Measurements from ENCODE around the gene TMEM30B. TPM values are rescaled to one million over a fixed set of nuclear protein-coding genes. Genes with fewer than 3 reads are reported as not detected.

The TMEM30B gene
- polyA plus RNA-seq, 1 donor: 36.6 TPM

- H3K4me1 ChIP-seq (ENCODE audit: control insufficient read depth, insufficient read depth, low read length): peaks cover 5% of the 10 kb centered on the region
- H3K27ac ChIP-seq (ENCODE audit: low read length): no peak overlapping the region
- H3K27me3 ChIP-seq (ENCODE audit: control insufficient read depth, insufficient read depth, low read length): peaks cover 18% of the 10 kb centered on the region
- WGBS (ENCODE audit: insufficient coverage, low lambda C conversion rate): 38% methylated on average over 1 of the region's 3 CpGs
- H3K4me3 ChIP-seq (ENCODE audit: low read length): peak overlapping the region; percentile 9
- DNase-seq: peak in 1 of 2 donors; percentile 49
- no peaks in the 10 kb centered on the region for H3K36me3 ChIP-seq (ENCODE audit: control insufficient read depth, insufficient read depth, low read length)
- H3K9me3 ChIP-seq (ENCODE audit: control insufficient read depth, low read depth, low read length): peaks cover 4% of the 10 kb centered on the region
These were observed 2.9 kb upstream of the TMEM30B start for GRCh38 chr14:61284001-61284400.

- H3K4me1 ChIP-seq (ENCODE audit: control insufficient read depth, insufficient read depth, low read length): peaks cover 5% of the 10 kb centered on the region
- H3K4me3 ChIP-seq (ENCODE audit: low read length): no peak overlapping the region
- H3K27ac ChIP-seq (ENCODE audit: low read length): no peak overlapping the region
- H3K27me3 ChIP-seq (ENCODE audit: control insufficient read depth, insufficient read depth, low read length): peaks cover 18% of the 10 kb centered on the region
- no peaks in the 10 kb centered on the region for H3K36me3 ChIP-seq (ENCODE audit: control insufficient read depth, insufficient read depth, low read length)
- no CpG with 5 or more reads among the region's 2 CpGs for WGBS (ENCODE audit: insufficient coverage, low lambda C conversion rate)
- DNase-seq: no peak
- peaks cover 4% of the 10 kb centered on the region for H3K9me3 ChIP-seq (ENCODE audit: control insufficient read depth, low read depth, low read length)
These were observed 1.6 kb upstream of the TMEM30B start for GRCh38 chr14:61282746-61283145.

GRCh38 chr14:61281948-61282275 is 774 bp upstream of the TMEM30B start:
- peaks cover 18% of the 10 kb centered on the region for H3K27me3 ChIP-seq (ENCODE audit: control insufficient read depth, insufficient read depth, low read length)
- H3K4me3 ChIP-seq (ENCODE audit: low read length): peak overlapping the region; percentile 56
- peaks cover 4% of the 10 kb centered on the region for H3K9me3 ChIP-seq (ENCODE audit: control insufficient read depth, low read depth, low read length)
- peak overlapping the region; percentile 90 for H3K27ac ChIP-seq (ENCODE audit: low read length)
- whole genome bisulfite sequencing (ENCODE audit: insufficient coverage, low lambda C conversion rate): no CpG with 5 or more reads among the region's 1 CpG
- no peak for DNase-seq
- no peaks in the 10 kb centered on the region for H3K36me3 ChIP-seq (ENCODE audit: control insufficient read depth, insufficient read depth, low read length)
- H3K4me1 ChIP-seq (ENCODE audit: control insufficient read depth, insufficient read depth, low read length): peaks cover 5% of the 10 kb centered on the region

- WGBS (ENCODE audit: insufficient coverage, low lambda C conversion rate): no CpG with 5 or more reads among the region's 81 CpGs
- Histone ChIP-seq H3K36me3 (ENCODE audit: control insufficient read depth, insufficient read depth, low read length) (no peaks in the 10 kb centered on the region), H3K27me3 (ENCODE audit: control insufficient read depth, insufficient read depth, low read length) (peaks cover 18% of the 10 kb centered on the region), H3K4me3 (ENCODE audit: low read length) (peak overlapping the region; percentile 56), H3K9me3 (ENCODE audit: control insufficient read depth, low read depth, low read length) (peaks cover 4% of the 10 kb centered on the region), H3K27ac (ENCODE audit: low read length) (peak overlapping the region; percentile 90), H3K4me1 (ENCODE audit: control insufficient read depth, insufficient read depth, low read length) (peaks cover 5% of the 10 kb centered on the region)
- DNase-seq: peak; percentile 60 to 88
These were observed 482 bp downstream of the TMEM30B start for GRCh38 chr14:61280526-61281185.

GRCh38 chr14:61280092-61280525 is 1.0 kb downstream of the TMEM30B start:
- H3K4me3 ChIP-seq (ENCODE audit: low read length): peak overlapping the region; percentile 56
- H3K27ac ChIP-seq (ENCODE audit: low read length): peak overlapping the region; percentile 90
- WGBS (ENCODE audit: insufficient coverage, low lambda C conversion rate): no CpG with 5 or more reads among the region's 47 CpGs

GRCh38 chr14:61279082-61279481 is 2.1 kb downstream of the TMEM30B start:
- peak overlapping the region; percentile 90 for H3K27ac ChIP-seq (ENCODE audit: low read length)

More at GRCh38 chr14:61280092-61280525, 1.0 kb downstream of the TMEM30B start:
- H3K4me1 ChIP-seq (ENCODE audit: control insufficient read depth, insufficient read depth, low read length): peaks cover under 1% of the 10 kb centered on the region
- DNase-seq: no peak
- H3K36me3 ChIP-seq (ENCODE audit: control insufficient read depth, insufficient read depth, low read length): no peaks in the 10 kb centered on the region
- peaks cover 18% of the 10 kb centered on the region for H3K27me3 ChIP-seq (ENCODE audit: control insufficient read depth, insufficient read depth, low read length)
- H3K9me3 ChIP-seq (ENCODE audit: control insufficient read depth, low read depth, low read length): peaks cover 4% of the 10 kb centered on the region

GRCh38 chr14:61277784-61278183 is 3.4 kb downstream of the TMEM30B start:
- H3K27ac ChIP-seq (ENCODE audit: low read length): no peak overlapping the region

More at GRCh38 chr14:61279082-61279481, 2.1 kb downstream of the TMEM30B start:
- no peaks in the 10 kb centered on the region for H3K36me3 ChIP-seq (ENCODE audit: control insufficient read depth, insufficient read depth, low read length)
- peaks cover 18% of the 10 kb centered on the region for H3K27me3 ChIP-seq (ENCODE audit: control insufficient read depth, insufficient read depth, low read length)
- no peaks in the 10 kb centered on the region for H3K4me1 ChIP-seq (ENCODE audit: control insufficient read depth, insufficient read depth, low read length)
- WGBS (ENCODE audit: insufficient coverage, low lambda C conversion rate): 17% methylated on average over 2 of the region's 5 CpGs
- H3K4me3 ChIP-seq (ENCODE audit: low read length): peak overlapping the region; percentile 56
- peaks cover 4% of the 10 kb centered on the region for H3K9me3 ChIP-seq (ENCODE audit: control insufficient read depth, low read depth, low read length)
- peak in 1 of 2 donors; percentile 20 for DNase-seq

GRCh38 chr14:61277232-61277631 is 3.9 kb downstream of the TMEM30B start:
- no CpG with 5 or more reads among the region's 1 CpG for WGBS (ENCODE audit: insufficient coverage, low lambda C conversion rate)
- peak in 1 of 2 donors; percentile 62 for DNase-seq
- Histone ChIP-seq H3K4me1 (ENCODE audit: control insufficient read depth, insufficient read depth, low read length) (no peaks in the 10 kb centered on the region), H3K27ac (ENCODE audit: low read length) (no peak overlapping the region), H3K4me3 (ENCODE audit: low read length) (no peak overlapping the region), H3K36me3 (ENCODE audit: control insufficient read depth, insufficient read depth, low read length) (no peaks in the 10 kb centered on the region), H3K9me3 (ENCODE audit: control insufficient read depth, low read depth, low read length) (peaks cover 4% of the 10 kb centered on the region), H3K27me3 (ENCODE audit: control insufficient read depth, insufficient read depth, low read length) (peaks cover 18% of the 10 kb centered on the region)

More at GRCh38 chr14:61277784-61278183, 3.4 kb downstream of the TMEM30B start:
- Histone ChIP-seq H3K4me1 (ENCODE audit: control insufficient read depth, insufficient read depth, low read length) (no peaks in the 10 kb centered on the region), H3K36me3 (ENCODE audit: control insufficient read depth, insufficient read depth, low read length) (no peaks in the 10 kb centered on the region), H3K9me3 (ENCODE audit: control insufficient read depth, low read depth, low read length) (peaks cover 4% of the 10 kb centered on the region), H3K4me3 (ENCODE audit: low read length) (peak overlapping the region; percentile 56), H3K27me3 (ENCODE audit: control insufficient read depth, insufficient read depth, low read length) (peaks cover 18% of the 10 kb centered on the region)
- WGBS (ENCODE audit: insufficient coverage, low lambda C conversion rate): 25% methylated on average over 4 of the region's 4 CpGs
- DNase-seq: no peak

GRCh38 chr14:61271552-61271951 is 9.6 kb downstream of the TMEM30B start:
- Histone ChIP-seq H3K27me3 (ENCODE audit: control insufficient read depth, insufficient read depth, low read length) (peaks cover 18% of the 10 kb centered on the region), H3K9me3 (ENCODE audit: control insufficient read depth, low read depth, low read length) (no peaks in the 10 kb centered on the region), H3K4me1 (ENCODE audit: control insufficient read depth, insufficient read depth, low read length) (no peaks in the 10 kb centered on the region), H3K27ac (ENCODE audit: low read length) (no peak overlapping the region), H3K4me3 (ENCODE audit: low read length) (no peak overlapping the region), H3K36me3 (ENCODE audit: control insufficient read depth, insufficient read depth, low read length) (no peaks in the 10 kb centered on the region)
- DNase-seq: no peak
- no CpG with 5 or more reads among the region's 2 CpGs for WGBS (ENCODE audit: insufficient coverage, low lambda C conversion rate)

- H3K4me3 ChIP-seq (ENCODE audit: low read length): no peak overlapping the region
- H3K27me3 ChIP-seq (ENCODE audit: control insufficient read depth, insufficient read depth, low read length): peaks cover 19% of the 10 kb centered on the region
- H3K36me3 ChIP-seq (ENCODE audit: control insufficient read depth, insufficient read depth, low read length): no peaks in the 10 kb centered on the region
- H3K4me1 ChIP-seq (ENCODE audit: control insufficient read depth, insufficient read depth, low read length): no peaks in the 10 kb centered on the region
- no peak for DNase-seq
- no CpG with 5 or more reads among the region's 4 CpGs for WGBS (ENCODE audit: insufficient coverage, low lambda C conversion rate)
- H3K9me3 ChIP-seq (ENCODE audit: control insufficient read depth, low read depth, low read length): no peaks in the 10 kb centered on the region
- no peak overlapping the region for H3K27ac ChIP-seq (ENCODE audit: low read length)
These were observed 10.4 kb downstream of the TMEM30B start for GRCh38 chr14:61270714-61271113.
